Choroid plexus epithelial cell (primary cell): ENCODE results near the gene RP2.

Experiments
- DNase-seq: peaks from one replicate; pipeline ENCODE4 v3.0.0-alpha.2; 2010; ENCODE audit warnings: low read depth
- H3K4me3 ChIP-seq: 2 replicates; pipeline ENCODE4 v1.5.1; 2011; ENCODE audit warnings: low read depth, mild to moderate bottlenecking, control low read depth, low read length, moderate library complexity
- CTCF ChIP-seq: conservative IDR thresholded peaks from 2 replicates; pipeline ENCODE4 v1.5.1; 2011; ENCODE audit warnings: low read depth, mild to moderate bottlenecking, control low read depth, inconsistent platforms, low read length, moderate library complexity

RP2 gene

GRCh38 chrX:46836701-46837557 is at the start of gene RP2:
RP2 (plus strand) TSS chrX:46837043; CDS start chrX:46837101, 58 bp downstream.
- peak; percentile 95 for DNase-seq
- TF ChIP-seq CTCF: no peak
- peak within 1 kb of the TSS; percentile 78 for H3K4me3 ChIP-seq

- peak; percentile 46 for DNase-seq
- TF ChIP-seq CTCF: no peak
- no peak overlapping the region for H3K4me3 ChIP-seq
These were observed 47.9 kb upstream of the RP2 start for GRCh38 chrX:46788902-46789301.

GRCh38 chrX:46791927-46792809 is 44.7 kb upstream of the RP2 start:
- DNase-seq: peak; percentile 87
- no peak for TF ChIP-seq CTCF
- no peak overlapping the region for H3K4me3 ChIP-seq

GRCh38 chrX:46792810-46793188 is 44.0 kb upstream of the RP2 start:
- no peak for DNase-seq

GRCh38 chrX:46793386-46794143 is 43.3 kb upstream of the RP2 start:
- no peak for DNase-seq
- no peak overlapping the region for H3K4me3 ChIP-seq
- no peak for TF ChIP-seq CTCF

More at GRCh38 chrX:46792810-46793188, 44.0 kb upstream of the RP2 start:
- H3K4me3 ChIP-seq: no peak overlapping the region
- TF ChIP-seq CTCF: no peak

- H3K4me3 ChIP-seq: no peak overlapping the region
- peak; percentile 81 for DNase-seq
- peak; percentile 83 for TF ChIP-seq CTCF
These were observed 40.2 kb upstream of the RP2 start for GRCh38 chrX:46796574-46797191.
